Kidney epithelial cell (primary cell): ENCODE data around the gene GPX4. TPM values are rescaled to one million over a fixed set of nuclear protein-coding genes. Genes with fewer than 3 reads are reported as not detected.

ENCODE experiments used
- DNase-seq: peaks from one replicate; pipeline ENCODE4 v3.0.0-alpha.2; 2010; ENCODE audit warnings: low read depth
- H3K27me3 ChIP-seq: 2 replicates; pipeline ENCODE4 v1.6.0; 2011; ENCODE audit warnings: low read length; ENCODE audit not compliant: control insufficient read depth, insufficient read depth
- H3K36me3 ChIP-seq: 2 replicates; pipeline ENCODE4 v1.5.1; 2011; ENCODE audit warnings: low read length; ENCODE audit not compliant: control insufficient read depth, insufficient read depth
- H3K4me3 ChIP-seq: 2 replicates; pipeline ENCODE4 v1.5.1; 2011; ENCODE audit warnings: low read depth, mild to moderate bottlenecking, control low read depth, low read length
- total RNA-seq: library from RNA; depleted of rRNA; stranded (reverse); fragments of >200 nt; gene quantifications from 2 replicates; pipeline ENCODE4 v1.2.3, GENCODE V29; 2015
- TF ChIP-seq, protein P1 (sequence below): IDR thresholded peaks from 2 replicates; pipeline ENCODE4 v1.5.1; 2011; ENCODE audit warnings: mild to moderate bottlenecking, moderate library complexity, low read length, control low read depth, inconsistent platforms; ENCODE audit not compliant: insufficient read depth, poor library complexity, severe bottlenecking

Gene GPX4
- total RNA-seq, 1 donor from 2014 or later: 538 TPM

- TF ChIP-seq, protein P1, sequence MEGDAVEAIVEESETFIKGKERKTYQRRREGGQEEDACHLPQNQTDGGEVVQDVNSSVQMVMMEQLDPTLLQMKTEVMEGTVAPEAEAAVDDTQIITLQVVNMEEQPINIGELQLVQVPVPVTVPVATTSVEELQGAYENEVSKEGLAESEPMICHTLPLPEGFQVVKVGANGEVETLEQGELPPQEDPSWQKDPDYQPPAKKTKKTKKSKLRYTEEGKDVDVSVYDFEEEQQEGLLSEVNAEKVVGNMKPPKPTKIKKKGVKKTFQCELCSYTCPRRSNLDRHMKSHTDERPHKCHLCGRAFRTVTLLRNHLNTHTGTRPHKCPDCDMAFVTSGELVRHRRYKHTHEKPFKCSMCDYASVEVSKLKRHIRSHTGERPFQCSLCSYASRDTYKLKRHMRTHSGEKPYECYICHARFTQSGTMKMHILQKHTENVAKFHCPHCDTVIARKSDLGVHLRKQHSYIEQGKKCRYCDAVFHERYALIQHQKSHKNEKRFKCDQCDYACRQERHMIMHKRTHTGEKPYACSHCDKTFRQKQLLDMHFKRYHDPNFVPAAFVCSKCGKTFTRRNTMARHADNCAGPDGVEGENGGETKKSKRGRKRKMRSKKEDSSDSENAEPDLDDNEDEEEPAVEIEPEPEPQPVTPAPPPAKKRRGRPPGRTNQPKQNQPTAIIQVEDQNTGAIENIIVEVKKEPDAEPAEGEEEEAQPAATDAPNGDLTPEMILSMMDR: no peak
- DNase-seq: no peak
- H3K4me3 ChIP-seq: no peak overlapping the region
Measured at GRCh38 chr19:1091544-1092175, 12.1 kb upstream of the GPX4 start.

GRCh38 chr19:1093330-1093729, 10.5 kb upstream of the GPX4 start:
- TF ChIP-seq, protein P1: no peak
- Histone ChIP-seq H3K4me3 (no peak overlapping the region), H3K36me3 (peaks cover 2% of the 10 kb centered on the region), H3K27me3 (no peaks in the 10 kb centered on the region)
- DNase-seq: no peak

More at GRCh38 chr19:1091544-1092175, 12.1 kb upstream of the GPX4 start:
- H3K36me3 ChIP-seq: peaks cover 4% of the 10 kb centered on the region
- no peaks in the 10 kb centered on the region for H3K27me3 ChIP-seq

GRCh38 chr19:1093811-1094553, 9.8 kb upstream of the GPX4 start:
- DNase-seq: no peak
- Histone ChIP-seq H3K27me3 (no peaks in the 10 kb centered on the region), H3K4me3 (peak overlapping the region; percentile 95), H3K36me3 (peaks cover 2% of the 10 kb centered on the region)
- TF ChIP-seq, protein P1: no peak

GRCh38 chr19:1094655-1094977, 9.2 kb upstream of the GPX4 start:
- DNase-seq: no peak
- TF ChIP-seq, protein P1: no peak

GRCh38 chr19:1094978-1095701, 8.7 kb upstream of the GPX4 start, which contains the start of gene POLR2E:
TSS of gene POLR2E (minus strand) at chr19:1095375. CDS start at chr19:1095315, 60 bp downstream.
- Histone ChIP-seq H3K27me3 (no peaks in the 10 kb centered on the region), H3K36me3 (peaks cover 2% of the 10 kb centered on the region), H3K4me3 (peak within 1 kb of the TSS; percentile 95)
- peak; percentile 66 for DNase-seq
- TF ChIP-seq, protein P1: no peak

More at GRCh38 chr19:1094655-1094977, 9.2 kb upstream of the GPX4 start:
- H3K4me3 ChIP-seq: peak overlapping the region; percentile 95
- peaks cover 2% of the 10 kb centered on the region for H3K36me3 ChIP-seq
- H3K27me3 ChIP-seq: no peaks in the 10 kb centered on the region
